A204.1 (cell line): ENCODE results near the gene FNDC5.

Experiments used
- FAIRE-seq: peaks from 2 replicates; lab custom pipeline; 2012; peaks lifted over from hg19 to GRCh38; lab: Jason Lieb, UNC

Gene FNDC5

DNA sequence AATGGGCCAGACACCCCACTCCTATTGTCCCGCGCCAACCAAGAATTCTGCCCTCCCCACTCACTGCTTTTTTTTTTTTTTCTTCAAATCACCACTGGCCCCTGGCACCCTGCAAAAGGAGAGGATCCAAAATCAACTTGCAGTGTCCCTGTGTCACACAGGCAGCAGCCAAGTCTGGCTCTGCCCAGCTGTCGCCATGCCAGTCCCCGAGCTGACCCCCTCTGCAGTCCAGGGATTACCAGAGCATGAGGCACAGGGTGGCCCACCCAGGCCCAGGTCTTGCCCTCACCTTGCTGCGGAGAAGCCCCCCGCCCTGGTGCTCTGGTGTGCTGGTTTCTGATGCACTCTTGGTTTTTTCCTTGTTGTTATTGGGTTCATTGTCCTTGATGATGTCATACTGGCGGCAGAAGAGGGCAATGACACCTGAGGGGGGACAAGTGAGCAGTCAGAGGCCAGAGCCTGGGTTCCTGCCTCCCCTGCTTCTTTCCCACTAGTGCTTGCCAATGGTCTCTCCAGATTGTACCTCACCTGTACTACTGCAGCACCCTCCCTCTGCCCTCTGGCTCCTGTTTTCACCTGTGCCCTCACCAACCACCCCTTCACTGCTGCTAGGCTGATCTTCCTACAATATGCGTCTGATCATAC, 6.2 kb downstream of the FNDC5 start:
- no peak for FAIRE-seq

DNA sequence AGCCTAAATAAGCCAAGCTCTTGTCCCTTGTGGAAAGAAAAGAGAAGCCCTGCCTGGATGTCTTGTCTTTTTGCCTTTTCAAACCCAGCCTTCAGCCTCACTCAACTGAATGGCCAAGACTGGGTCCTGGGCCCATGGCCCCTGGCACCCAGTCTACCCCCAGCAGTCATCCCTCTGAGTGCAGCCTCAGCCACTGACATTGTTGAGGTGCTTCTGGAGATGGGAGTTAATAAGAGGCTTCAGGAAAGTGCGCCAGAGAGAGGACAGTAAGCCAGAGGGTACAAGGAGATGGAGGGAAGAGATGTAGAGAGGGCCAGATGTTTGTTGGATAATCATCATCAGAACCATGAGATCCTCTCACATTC, 6.8 kb downstream of the FNDC5 start:
- FAIRE-seq = no peak

DNA sequence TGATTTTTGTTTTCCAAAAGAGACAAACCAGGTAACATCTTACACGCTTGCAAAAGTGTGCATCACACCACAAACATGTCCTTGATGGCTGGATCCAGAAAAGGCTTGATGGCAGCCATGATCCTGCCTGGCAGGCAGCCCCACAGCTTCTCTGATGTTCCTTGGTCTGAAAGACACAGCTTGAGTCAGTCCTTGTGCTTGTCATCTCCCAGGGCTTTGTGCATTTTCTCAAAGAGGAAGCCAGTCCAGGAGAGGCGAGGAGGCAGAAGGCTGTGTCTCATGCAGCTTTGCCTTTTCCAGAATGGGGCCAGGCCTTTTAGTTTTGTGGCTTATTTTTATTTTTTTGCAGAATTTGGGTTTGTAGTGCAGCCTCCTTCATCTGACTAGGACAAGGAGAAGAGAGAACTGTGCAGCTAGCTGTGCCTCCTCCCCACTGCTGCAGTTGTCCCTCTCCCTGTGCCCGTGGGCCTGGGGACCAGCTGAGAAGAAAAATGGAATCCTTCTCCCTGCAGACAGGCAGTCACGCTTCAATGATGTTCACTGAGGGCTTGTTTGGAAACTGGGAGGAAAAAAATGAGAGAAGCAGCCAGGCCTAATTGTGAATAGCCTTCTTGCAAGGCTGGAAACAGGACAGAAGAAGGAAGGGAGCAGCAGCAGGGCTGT, 7.4 kb downstream of the FNDC5 start:
- no peak for FAIRE-seq

DNA sequence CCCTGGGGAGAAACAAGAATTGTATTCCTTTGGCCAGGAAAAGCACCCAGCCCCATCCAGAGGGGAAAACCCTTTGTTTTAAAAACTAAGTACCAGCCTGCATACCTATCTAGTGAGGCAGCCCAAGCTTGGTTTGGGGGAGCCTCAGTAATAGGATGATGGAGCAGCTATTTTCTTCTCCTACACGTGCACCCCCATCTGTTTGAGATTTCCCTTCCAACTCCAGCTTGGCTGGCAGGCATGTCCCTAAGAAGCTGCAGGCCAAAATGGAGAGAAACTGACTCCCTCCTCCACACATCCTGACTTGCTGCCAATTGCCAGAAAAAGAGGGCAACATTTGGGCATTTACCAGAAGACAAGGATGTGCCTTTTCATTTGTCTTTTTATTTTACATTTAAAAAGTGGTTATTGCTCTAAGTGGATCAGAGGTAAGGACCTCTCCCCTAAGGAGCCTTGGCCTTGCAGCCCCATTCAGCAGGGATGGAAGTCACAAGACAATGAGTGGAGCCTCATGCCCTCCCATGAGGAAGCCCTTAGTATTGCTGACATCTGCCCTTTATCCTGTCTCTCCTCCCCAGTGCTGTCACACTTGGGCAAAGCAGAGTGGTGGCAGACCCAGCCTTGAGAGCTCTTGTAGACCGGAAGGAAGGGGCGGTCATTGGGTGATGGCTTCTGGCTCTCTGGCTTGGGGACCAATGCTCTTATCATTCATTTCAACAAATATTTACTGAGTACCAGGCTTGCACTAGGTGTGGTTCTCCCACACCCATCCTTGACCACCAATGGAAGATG, 8.6 kb downstream of the FNDC5 start:
- no peak for FAIRE-seq

DNA sequence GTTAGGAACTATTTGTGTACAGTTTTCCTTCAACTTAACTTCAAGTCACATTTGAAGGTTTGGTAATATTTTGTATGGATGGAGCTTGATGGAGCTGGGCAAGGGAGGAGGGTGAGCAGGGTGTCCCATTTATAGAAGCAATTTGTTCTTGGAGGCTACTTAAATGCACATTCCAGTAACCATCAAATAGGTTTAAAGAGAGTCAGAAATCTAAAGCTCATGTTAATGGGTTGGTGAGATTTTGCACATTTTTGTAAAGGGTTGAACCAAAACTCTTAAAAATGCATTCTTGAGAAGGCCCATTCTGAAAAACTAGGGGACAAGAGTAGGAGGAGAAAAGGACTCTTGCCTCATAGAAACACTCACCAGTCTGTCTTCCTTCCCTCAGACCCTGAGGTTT, 10.1 kb downstream of the FNDC5 start:
- no peak for FAIRE-seq

DNA sequence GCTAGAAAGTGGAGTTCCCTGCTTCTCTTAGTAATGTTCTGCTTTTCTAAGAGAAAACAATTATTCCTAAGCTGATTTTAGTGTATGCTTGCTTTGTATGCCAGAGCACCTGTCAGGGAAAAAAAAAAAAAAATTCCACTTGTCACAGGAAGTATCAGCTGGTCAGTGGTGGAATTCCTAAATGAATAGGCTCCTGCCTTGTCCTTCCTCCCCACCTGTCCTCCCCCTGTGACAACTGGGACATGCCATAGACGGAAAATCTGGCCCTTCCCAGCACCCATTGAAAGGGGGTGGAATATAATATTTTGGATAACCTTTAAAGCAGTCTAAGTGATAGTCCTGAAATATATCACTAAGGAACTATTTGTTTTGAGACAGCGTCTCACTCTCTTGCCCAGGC, 10.8 kb downstream of the FNDC5 start:
- FAIRE-seq = no peak

DNA sequence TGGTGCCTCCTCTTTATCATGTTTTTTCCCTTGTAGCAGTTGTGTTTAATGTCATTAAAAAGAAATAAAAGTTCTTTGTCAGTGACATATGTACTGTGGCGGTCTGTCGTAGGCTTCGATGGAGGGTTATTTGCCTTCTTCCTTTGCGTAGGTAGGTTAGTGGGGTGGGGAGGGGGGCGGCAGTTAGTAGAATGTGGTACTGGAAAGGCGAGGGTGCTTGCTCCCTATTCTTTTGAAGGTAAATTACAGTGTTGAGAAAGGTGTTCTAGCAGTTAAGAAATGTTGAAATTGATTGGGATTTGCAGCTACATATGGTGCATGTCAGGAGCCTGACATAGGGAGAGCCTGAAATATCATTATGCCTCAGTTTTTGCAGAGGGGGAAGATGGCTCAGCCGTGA, 11.9 kb downstream of the FNDC5 start:
- FAIRE-seq = no peak

DNA sequence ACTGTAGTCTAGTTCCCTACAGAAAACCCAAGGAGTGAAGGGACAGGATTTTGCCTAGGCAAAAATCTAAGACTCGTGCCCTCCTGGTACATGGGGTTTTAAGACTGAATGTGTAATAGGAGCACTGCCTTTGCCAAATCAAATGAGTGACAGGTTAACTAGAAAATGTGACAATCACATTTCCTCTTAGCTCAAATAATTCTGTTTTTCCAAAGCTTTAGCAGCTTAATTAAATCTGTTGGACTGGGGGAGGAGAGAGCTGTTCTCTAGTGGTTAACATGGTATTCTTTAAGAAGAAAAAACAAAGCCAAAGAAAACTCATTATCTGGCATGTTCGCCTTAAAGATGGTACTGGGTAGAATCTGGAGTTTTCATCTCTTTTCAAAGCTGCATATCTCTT, 12.6 kb downstream of the FNDC5 start:
- no peak for FAIRE-seq

DNA sequence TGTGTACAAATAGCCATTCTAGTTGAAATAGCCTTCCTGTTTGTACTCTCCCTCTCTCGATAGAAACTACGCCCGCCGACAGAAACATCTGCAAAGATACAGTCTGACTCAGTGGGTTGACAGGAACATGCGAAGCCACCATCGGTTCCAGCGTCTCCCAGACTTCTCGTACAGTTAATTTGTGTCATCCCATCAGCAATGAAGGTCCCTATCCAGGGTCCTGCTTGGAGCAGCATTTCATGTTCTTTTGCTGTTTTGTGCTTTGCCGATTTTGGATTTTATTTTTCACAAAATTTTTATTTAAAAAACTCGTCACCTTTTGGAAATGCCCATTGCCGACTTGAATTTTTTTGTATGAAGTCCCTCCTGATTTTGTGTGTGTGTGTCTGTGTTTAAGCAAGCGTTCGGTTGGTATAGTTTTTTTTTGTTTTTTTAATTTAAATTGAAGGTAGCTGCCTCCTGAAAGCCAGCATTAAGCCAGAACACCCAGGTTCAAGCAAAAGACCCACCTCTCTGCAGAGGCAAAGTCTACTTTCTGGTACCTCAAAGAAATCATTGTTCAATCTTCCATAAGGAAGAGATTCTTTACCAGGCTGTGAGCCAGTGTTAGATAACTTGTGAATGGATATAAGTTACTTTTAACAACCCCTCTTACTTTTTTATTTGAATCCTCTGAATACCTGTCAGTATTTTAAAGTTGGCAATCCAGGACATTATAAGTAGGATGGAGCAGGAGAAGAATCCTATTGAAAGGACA, 14.7 kb downstream of the FNDC5 start:
- no peak for FAIRE-seq

DNA sequence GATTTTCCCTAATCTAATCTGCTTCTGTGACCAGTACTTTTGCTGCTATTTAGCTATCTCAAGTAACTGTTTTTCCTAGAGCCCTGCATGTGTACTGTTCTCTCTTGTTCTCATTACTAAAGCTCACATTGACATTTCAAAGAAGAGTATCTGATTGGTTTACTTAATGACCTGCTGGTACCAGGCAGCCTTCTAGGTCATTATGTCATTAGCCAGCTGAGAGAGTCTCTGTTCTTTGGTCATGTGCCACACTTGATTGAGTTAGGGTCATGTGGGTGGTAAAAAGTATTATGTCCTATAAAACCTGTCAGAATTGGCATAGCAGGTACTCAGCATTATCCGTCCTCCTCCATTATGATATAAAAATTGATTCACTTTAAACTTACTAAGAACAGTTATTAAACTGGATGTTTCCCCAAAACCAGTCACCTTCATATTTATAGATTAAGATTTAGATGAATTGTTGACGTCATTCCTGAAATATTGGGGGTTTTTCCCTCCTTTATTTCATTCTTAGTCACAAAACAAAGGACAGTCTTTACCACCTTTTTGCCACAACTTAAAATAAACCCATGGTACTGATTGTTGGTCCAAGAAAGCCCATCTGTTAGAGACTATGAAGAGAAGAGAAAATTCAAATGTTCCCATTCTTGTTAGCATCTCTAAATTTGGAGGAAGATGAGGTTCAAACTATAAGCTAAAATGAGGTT, 22.2 kb downstream of the FNDC5 start:
- no peak for FAIRE-seq

DNA sequence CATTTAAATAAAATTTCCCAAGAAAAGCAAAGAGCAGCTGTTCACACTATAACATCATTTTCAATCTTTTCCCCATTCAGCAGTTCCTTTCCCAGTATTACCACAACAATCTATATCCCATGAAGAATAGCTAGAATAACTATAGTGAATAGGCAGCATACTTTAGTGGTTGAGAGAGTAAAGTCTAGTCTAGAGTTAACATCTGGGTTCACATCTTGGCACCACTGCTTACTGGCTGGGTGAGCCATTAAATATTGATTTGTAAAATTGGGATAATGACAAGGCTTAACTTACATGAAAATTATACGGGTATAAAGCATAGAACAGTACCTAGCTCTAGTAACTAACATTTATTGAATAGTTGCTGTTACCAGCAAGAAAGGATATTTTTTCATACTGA, 38.8 kb downstream of the FNDC5 start:
- FAIRE-seq = no peak

DNA sequence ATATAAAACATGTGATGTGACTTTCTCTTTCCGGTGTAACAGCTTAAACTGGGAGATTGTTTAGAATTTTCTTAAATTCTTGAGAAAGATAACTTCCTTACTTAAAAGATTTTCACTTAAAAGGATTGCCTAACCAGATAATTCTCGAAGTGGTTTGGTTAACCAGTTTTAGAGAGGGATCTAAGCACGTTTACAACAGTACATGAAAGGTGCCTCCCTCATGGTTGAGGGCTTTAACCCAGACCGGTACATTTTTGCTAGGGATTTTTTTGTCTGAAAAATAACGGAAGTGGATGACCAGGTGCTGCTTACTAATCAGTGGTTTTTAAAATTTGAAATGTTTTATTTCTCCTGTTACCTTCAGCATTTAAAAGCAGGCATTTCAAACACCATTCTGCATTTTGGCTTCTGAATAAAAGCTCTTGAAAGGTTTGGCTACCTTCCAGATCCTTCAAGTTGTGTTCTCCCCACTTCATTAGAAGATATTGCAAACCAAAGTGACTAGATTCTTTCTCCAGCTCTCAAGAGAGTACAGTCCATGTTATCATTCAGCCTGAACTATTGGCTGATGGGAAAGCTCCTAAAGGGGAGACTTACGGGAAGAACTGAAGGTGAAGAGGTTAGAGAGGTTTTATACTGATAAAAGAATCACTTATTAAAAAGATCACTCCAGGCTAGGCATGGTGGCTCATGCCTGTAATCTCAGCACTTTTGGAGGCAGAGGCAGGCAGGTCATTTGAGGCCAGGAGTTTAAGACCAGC, 40.4 kb downstream of the FNDC5 start:
- FAIRE-seq = no peak

DNA sequence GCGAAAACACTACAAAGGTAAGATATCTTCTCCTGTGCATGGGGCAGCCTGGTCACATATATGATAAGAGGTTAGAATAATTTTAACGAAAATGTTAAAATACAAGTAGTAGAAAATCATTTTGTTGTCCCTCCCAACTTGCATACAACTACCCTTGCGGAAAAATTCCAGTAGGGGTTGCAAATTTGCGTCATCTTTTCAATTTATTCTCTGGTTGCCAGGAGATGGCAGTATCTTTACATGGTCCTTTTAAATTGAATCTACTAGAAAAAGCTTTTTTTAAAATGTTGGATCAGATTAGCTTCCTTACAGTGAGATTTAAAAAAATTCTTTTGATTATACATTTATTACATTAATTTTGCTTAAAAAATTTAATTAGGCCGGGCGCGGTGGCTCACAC, 42.4 kb downstream of the FNDC5 start:
- peak; percentile 97 for FAIRE-seq

DNA sequence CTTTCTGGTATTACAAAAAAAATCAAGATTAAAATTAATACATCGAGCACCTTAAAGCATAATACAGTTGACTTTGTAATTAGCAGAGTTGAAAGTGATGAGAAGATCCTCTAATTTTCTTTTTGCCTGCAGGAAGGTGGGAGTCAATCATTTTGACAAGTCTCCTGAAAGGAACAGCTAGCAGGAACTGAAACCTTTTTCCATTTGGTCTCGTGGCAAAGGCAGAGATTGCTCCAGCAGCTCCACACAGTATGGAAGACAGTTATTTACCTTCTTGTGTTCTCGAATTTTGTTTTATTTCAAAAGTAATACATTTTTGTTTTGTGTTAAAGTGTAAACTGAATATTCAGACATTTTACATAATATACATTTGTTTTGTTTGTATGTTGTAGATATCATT, 45.5 kb downstream of the FNDC5 start:
- FAIRE-seq = peak; percentile 3

DNA sequence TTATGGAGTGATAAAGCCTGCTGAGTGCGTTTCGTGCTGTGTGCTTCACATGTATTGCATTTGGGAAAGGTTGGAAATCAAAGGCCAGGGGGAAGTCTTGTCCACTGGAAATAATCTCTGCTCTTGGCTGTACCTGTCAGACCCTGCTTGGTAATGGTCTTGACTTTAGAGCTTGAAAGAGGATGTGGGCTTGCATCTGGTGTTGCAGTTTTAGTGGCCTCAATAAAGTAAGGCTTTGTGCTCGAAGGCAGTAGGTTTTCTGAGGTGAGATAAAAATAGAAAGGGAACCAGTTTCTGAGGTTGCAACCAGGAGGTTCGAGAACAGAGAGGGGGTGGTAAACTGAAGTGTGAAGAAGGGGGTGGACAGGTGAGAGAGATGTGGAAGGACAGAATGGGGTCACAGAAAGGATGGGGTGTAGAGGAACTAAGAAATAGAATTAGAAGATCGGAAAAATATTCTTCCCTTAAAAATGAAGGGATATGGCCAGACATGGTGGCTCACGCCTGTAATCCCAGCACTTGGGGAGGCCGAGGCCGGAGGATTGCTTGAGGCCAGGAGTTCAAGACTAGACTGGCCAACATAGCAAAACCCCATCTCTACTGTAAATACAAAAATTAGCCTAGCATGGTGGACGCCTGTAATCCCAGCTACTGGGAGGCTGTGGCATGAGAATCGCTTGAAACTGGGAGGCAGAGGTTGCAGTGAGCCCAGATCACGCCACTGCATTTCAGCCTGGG, 51.7 kb downstream of the FNDC5 start:
- FAIRE-seq = no peak

DNA sequence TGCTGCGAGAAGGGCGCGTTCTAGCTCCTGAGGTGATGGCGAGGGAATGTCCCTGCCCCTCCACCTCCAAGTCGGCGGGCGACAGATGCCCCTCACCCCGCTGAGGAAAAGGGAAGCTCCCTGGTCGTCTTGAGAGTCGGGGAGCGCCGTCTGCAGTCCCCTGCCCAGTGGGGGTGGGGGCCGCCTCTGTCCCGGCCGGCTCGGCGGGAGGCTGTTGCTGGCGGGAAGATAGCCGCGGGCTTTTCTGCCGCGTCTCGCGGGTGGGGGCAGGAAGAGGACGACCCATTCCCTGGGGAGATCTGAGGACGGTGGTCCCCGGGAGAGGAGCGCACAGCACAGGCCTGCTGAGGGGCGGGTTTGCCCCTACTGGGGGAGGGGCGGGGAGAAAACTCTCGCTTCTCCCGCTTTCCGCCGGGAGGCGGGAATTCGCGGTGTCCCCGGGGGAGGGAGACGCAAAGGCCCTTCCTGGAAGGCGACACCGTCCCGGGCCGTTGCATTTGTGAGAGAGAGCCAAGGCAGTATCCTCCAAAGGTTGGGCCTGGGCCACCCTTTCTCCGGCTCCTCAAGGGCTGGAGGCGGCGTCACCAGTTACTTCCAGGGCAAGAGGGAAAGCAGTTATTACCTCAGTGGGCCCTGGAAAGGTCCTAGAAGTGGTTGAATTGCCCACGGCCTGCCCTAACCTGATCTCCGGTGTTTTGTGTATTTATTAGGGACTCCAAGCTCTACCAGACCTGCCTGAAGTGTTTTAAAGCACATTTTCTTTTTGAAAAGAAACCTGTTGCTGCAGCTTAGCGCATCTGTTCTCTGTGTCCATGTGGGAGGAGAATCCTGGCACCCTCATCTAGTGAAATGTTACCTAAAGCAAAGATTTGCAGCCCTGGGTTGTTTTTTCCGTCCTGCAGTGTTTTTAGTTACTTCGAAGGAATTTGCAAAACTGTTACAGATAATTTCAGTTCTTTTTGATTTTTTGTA, 52.6 kb downstream of the FNDC5 start:
- no peak for FAIRE-seq

DNA sequence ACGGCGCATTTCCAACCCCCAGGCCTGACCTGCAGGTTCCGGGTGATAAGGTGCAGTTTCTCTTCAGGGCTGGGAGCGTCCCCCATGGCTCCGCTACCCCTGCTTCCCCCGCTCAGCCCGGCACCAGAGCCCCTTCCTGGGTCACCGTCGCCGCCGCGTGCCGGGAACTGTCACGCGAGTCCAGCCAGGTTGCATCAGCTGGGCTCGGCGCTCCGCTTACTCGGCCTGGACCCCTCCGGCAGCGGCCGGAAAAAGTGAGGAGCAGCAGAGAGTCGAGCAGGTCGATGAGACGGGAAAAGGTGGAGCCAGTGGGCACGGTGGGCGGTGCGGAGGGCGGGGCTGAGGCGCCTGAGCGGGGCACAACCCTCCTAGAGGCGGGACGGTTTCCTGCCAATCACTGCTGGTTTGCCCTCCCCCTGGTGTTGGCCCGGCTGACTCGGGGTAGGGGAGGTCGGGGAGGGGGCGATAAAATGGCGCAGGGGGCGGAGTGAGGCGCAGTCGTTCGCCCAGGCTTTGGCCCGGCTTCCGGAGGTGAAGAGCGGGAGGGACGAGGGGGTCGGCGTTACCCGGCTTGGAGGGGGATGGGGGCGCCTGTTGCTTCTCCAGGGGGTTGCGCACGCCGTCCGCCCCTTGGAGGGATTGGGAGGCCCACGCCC, 53.4 kb downstream of the FNDC5 start, which contains the start of the genes S100PBP and YARS1:
Gene S100PBP, plus strand, starts transcription at position 495 of the 656 bp plus-strand sequence. CDS start 8,447 bp downstream, outside the sequence.
Gene YARS1, minus strand, starts transcription at position 200 of the 656 bp plus-strand sequence. Its CDS starts 114 bp downstream, at position 86.
- peak; percentile 91 for FAIRE-seq

DNA sequence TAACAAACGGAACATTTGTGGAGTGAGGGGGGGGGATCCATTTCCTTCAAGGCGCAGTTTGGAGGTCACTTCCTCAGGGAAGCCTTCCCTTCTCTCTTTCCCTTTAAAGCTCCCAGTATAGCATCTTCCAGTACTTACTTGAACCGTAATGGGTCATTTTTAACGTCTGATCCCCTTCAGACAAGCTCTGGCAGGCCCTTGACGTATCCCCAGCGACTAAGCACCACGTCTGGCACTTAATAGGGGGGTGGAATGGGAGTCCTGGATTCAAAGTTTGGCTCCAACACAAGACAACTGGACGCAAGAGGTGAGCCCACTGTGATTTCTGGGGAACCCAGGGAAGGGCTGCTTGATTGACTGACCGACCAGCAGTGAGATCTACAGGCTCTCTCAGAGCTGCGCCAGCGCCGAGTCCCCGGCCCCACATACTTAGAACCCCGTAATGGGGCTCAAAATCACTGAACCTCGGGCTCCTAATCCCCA, 54.0 kb downstream of the FNDC5 start:
- no peak for FAIRE-seq
